ENCODE measurements around the gene PRKCB. TPM values are rescaled to one million over a fixed set of nuclear protein-coding genes. Genes with fewer than 3 reads are reported as not detected.
"Not testable (repeated sequence)": the region's sequence is repeated elsewhere in the genome, so short reads cannot be mapped to it uniquely, and the experiment has no call there.

Gene PRKCB
- total RNA-seq, 1 donor from 2014 or later, result not detected

- DNase-seq (ENCODE audit: low read depth), result no peak
These were observed 163.0 kb downstream of the PRKCB start for GRCh38 chr16:23998771-23999170.

- no peak for DNase-seq (ENCODE audit: low read depth)
These were observed 163.9 kb downstream of the PRKCB start for GRCh38 chr16:23999663-24000062.

GRCh38 chr16:24001710-24002109 is 165.9 kb downstream of the PRKCB start:
- no peak for DNase-seq (ENCODE audit: low read depth)

GRCh38 chr16:24002619-24003018 is 166.8 kb downstream of the PRKCB start:
- DNase-seq (ENCODE audit: low read depth), result no peak

GRCh38 chr16:24005577-24005976 is 169.8 kb downstream of the PRKCB start:
- no peak for DNase-seq (ENCODE audit: low read depth)

GRCh38 chr16:24007391-24007790 is 171.6 kb downstream of the PRKCB start:
- no peak for DNase-seq (ENCODE audit: low read depth)

- no peak for DNase-seq (ENCODE audit: low read depth)
These were observed 172.2 kb downstream of the PRKCB start for GRCh38 chr16:24007934-24008333.

- DNase-seq (ENCODE audit: low read depth), result no peak
These were observed 173.3 kb downstream of the PRKCB start for GRCh38 chr16:24009098-24009497.

- DNase-seq (ENCODE audit: low read depth), result no peak
These were observed 174.2 kb downstream of the PRKCB start for GRCh38 chr16:24009955-24010354.

GRCh38 chr16:24010440-24011089 is 174.8 kb downstream of the PRKCB start:
- peak; percentile 27 for DNase-seq (ENCODE audit: low read depth)

GRCh38 chr16:24011237-24011636 is 175.5 kb downstream of the PRKCB start:
- DNase-seq (ENCODE audit: low read depth), result no peak

- no peak for DNase-seq (ENCODE audit: low read depth)
These were observed 177.4 kb downstream of the PRKCB start for GRCh38 chr16:24013054-24013636.

GRCh38 chr16:24013864-24014645 is 178.3 kb downstream of the PRKCB start:
- no peak for DNase-seq (ENCODE audit: low read depth)

- DNase-seq (ENCODE audit: low read depth), result not testable (repeated sequence)
These were observed 179.2 kb downstream of the PRKCB start for GRCh38 chr16:24014955-24015354.

GRCh38 chr16:24015923-24016322 is 180.1 kb downstream of the PRKCB start:
- DNase-seq (ENCODE audit: low read depth), result no peak

- DNase-seq (ENCODE audit: low read depth), result no peak
These were observed 182.7 kb downstream of the PRKCB start for GRCh38 chr16:24018485-24018884.

GRCh38 chr16:24022797-24023196 is 187.0 kb downstream of the PRKCB start:
- DNase-seq (ENCODE audit: low read depth), result no peak

- no peak for DNase-seq (ENCODE audit: low read depth)
These were observed 187.8 kb downstream of the PRKCB start for GRCh38 chr16:24023621-24024020.

- no peak for DNase-seq (ENCODE audit: low read depth)
These were observed 189.2 kb downstream of the PRKCB start for GRCh38 chr16:24024971-24025370.

- DNase-seq (ENCODE audit: low read depth), result no peak
These were observed 191.7 kb downstream of the PRKCB start for GRCh38 chr16:24027466-24027865.

- DNase-seq (ENCODE audit: low read depth), result not testable (repeated sequence)
These were observed 194.1 kb downstream of the PRKCB start for GRCh38 chr16:24029841-24030240.

GRCh38 chr16:24035127-24035842 is 199.5 kb downstream of the PRKCB start:
- DNase-seq (ENCODE audit: low read depth), result no peak

All from myocyte (in vitro differentiated cells).